ENCODE data around the gene COPS7B. TPM values are rescaled to one million over a fixed set of nuclear protein-coding genes. Genes with fewer than 3 reads are reported as not detected.
A peak's percentile ranks its signal among the peaks of the same experiment; 100 is the strongest.

Gene COPS7B
- polyA plus RNA-seq, 2 donors: 16.3 to 17.5 TPM

DNA sequence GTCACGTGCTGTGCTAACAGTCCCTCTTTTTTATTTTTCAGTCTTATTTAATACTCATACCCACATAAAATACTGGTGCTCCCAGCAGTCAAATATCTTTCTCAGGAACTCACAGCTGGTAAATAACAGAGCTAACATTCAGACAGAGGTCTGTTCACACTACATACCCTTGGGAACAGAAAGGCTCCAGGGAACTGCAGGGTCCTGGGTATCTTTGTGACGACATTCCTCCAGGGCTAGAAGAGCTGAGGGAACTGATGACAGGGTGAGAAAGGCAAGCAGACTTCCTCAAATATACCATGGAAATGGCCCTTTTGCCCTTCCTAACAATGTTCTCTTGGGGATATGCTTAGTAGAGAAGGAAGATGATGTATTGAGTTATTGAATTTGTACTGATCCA lies 24.5 kb upstream of the COPS7B start:
- WGBS, 2 donors: 86 to 93% methylated on average over 2 of the region's 2 CpGs
- H3K27me3 ChIP-seq (ENCODE audit: control insufficient read depth in 1 of 2, insufficient read depth in 2 of 2, low read length in 2 of 2): no peaks in the 10 kb centered on the region
- no peaks in the 10 kb centered on the region for H3K36me3 ChIP-seq (ENCODE audit: control insufficient read depth in 2 of 2, insufficient read depth in 2 of 2, low read length in 1 of 2)
- no peak overlapping the region for H3K27ac ChIP-seq (ENCODE audit: low read depth in 2 of 2, low read length in 1 of 2)
- H3K4me3 ChIP-seq (ENCODE audit: low read depth in 1 of 2, low read length in 2 of 2): no peak overlapping the region
- H3K4me1 ChIP-seq (ENCODE audit: control insufficient read depth in 2 of 2, insufficient read depth in 2 of 2, low read length in 1 of 2): no peaks in the 10 kb centered on the region
- H3K9me3 ChIP-seq (ENCODE audit: control insufficient read depth in 2 of 2, insufficient read depth in 1 of 2, low read depth in 1 of 2, low read length in 1 of 2): no peaks in the 10 kb centered on the region

GRCh38 chr2:231764124-231764523 lies 22.1 kb upstream of the COPS7B start:
- no peaks in the 10 kb centered on the region for H3K27me3 ChIP-seq (ENCODE audit: control insufficient read depth in 1 of 2, insufficient read depth in 2 of 2, low read length in 2 of 2)
- H3K27ac ChIP-seq (ENCODE audit: low read depth in 2 of 2, low read length in 1 of 2): no peak overlapping the region
- H3K36me3 ChIP-seq (ENCODE audit: control insufficient read depth in 2 of 2, insufficient read depth in 2 of 2, low read length in 1 of 2): no peaks in the 10 kb centered on the region
- H3K9me3 ChIP-seq (ENCODE audit: control insufficient read depth in 2 of 2, insufficient read depth in 1 of 2, low read depth in 1 of 2, low read length in 1 of 2): no peaks in the 10 kb centered on the region
- no peaks in the 10 kb centered on the region for H3K4me1 ChIP-seq (ENCODE audit: control insufficient read depth in 2 of 2, insufficient read depth in 2 of 2, low read length in 1 of 2)
- H3K4me3 ChIP-seq (ENCODE audit: low read depth in 1 of 2, low read length in 2 of 2): no peak overlapping the region

GRCh38 chr2:231764760-231765159 lies 21.5 kb upstream of the COPS7B start:
- Histone ChIP-seq H3K4me3 (ENCODE audit: low read depth in 1 of 2, low read length in 2 of 2) (no peak overlapping the region), H3K4me1 (ENCODE audit: control insufficient read depth in 2 of 2, insufficient read depth in 2 of 2, low read length in 1 of 2) (no peaks in the 10 kb centered on the region), H3K27me3 (ENCODE audit: control insufficient read depth in 1 of 2, insufficient read depth in 2 of 2, low read length in 2 of 2) (no peaks in the 10 kb centered on the region), H3K36me3 (ENCODE audit: control insufficient read depth in 2 of 2, insufficient read depth in 2 of 2, low read length in 1 of 2) (no peaks in the 10 kb centered on the region), H3K27ac (ENCODE audit: low read depth in 2 of 2, low read length in 1 of 2) (no peak overlapping the region), H3K9me3 (ENCODE audit: control insufficient read depth in 2 of 2, insufficient read depth in 1 of 2, low read depth in 1 of 2, low read length in 1 of 2) (no peaks in the 10 kb centered on the region)
- WGBS, 2 donors: 91% methylated on average over 4 of the region's 4 CpGs

- Histone ChIP-seq H3K9me3 (ENCODE audit: control insufficient read depth in 2 of 2, insufficient read depth in 1 of 2, low read depth in 1 of 2, low read length in 1 of 2) (no peaks in the 10 kb centered on the region), H3K4me1 (ENCODE audit: control insufficient read depth in 2 of 2, insufficient read depth in 2 of 2, low read length in 1 of 2) (no peaks in the 10 kb centered on the region), H3K36me3 (ENCODE audit: control insufficient read depth in 2 of 2, insufficient read depth in 2 of 2, low read length in 1 of 2) (no peaks in the 10 kb centered on the region), H3K27me3 (ENCODE audit: control insufficient read depth in 1 of 2, insufficient read depth in 2 of 2, low read length in 2 of 2) (no peaks in the 10 kb centered on the region), H3K4me3 (ENCODE audit: low read depth in 1 of 2, low read length in 2 of 2) (no peak overlapping the region), H3K27ac (ENCODE audit: low read depth in 2 of 2, low read length in 1 of 2) (no peak overlapping the region)
These were observed 20.7 kb upstream of the COPS7B start for GRCh38 chr2:231765496-231765929.

GRCh38 chr2:231769170-231770136 lies 16.8 kb upstream of the COPS7B start:
- WGBS, 2 donors: 82 to 86% methylated on average over 6 of the region's 6 CpGs
- no peaks in the 10 kb centered on the region for H3K9me3 ChIP-seq (ENCODE audit: control insufficient read depth in 2 of 2, insufficient read depth in 1 of 2, low read depth in 1 of 2, low read length in 1 of 2)
- H3K4me3 ChIP-seq (ENCODE audit: low read depth in 1 of 2, low read length in 2 of 2): no peak overlapping the region
- no peak overlapping the region for H3K27ac ChIP-seq (ENCODE audit: low read depth in 2 of 2, low read length in 1 of 2)
- H3K4me1 ChIP-seq (ENCODE audit: control insufficient read depth in 2 of 2, insufficient read depth in 2 of 2, low read length in 1 of 2): no peaks in the 10 kb centered on the region
- no peaks in the 10 kb centered on the region for H3K27me3 ChIP-seq (ENCODE audit: control insufficient read depth in 1 of 2, insufficient read depth in 2 of 2, low read length in 2 of 2)
- H3K36me3 ChIP-seq (ENCODE audit: control insufficient read depth in 2 of 2, insufficient read depth in 2 of 2, low read length in 1 of 2): no peaks in the 10 kb centered on the region

DNA sequence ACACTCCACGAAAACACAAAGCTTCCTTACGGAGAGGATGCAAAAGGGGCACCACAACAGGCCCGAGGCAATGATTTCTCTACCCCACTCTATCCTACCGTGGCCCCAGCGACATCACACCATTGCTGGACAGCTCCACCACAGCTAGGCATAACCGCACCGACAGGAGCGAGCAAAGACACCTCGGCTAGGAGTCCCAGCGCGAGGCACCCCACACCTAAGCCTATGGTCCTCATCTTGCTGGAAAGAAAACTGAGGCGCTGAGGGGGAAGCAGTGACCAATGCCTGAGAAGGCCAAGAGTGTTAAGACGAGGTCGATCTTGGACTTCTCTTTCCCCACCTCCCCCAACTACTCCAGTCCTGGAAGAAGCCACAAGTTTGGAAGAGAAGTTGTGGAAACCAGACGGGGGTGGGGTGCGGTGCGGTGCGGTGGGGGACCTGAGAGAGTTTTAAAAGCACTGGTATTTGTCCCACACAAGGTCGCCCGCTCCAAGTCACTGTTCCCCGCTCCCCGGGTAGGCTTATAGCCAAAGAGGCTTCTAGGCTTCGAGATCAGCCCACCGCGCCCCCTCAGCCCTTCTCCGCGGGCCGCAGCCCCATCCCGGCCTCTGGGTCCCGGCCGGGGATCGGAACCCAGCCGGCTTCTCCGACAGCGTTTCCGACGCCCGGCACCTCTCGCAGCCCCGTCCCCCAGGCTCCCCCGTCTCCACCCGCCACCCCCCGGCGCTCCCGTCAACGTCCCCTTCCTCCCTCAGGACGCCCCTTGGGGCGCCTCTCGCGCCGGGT lies 5.9 kb upstream of the COPS7B start:
- H3K27ac ChIP-seq (ENCODE audit: low read depth in 2 of 2, low read length in 1 of 2): peak overlapping the region in 1 of 2 donors; percentile 93
- H3K36me3 ChIP-seq (ENCODE audit: control insufficient read depth in 2 of 2, insufficient read depth in 2 of 2, low read length in 1 of 2): no peaks in the 10 kb centered on the region
- H3K4me1 ChIP-seq (ENCODE audit: control insufficient read depth in 2 of 2, insufficient read depth in 2 of 2, low read length in 1 of 2): peaks cover 2 to 6% of the 10 kb centered on the region in 2 donors
- H3K4me3 ChIP-seq (ENCODE audit: low read depth in 1 of 2, low read length in 2 of 2): peak overlapping the region; percentile 82 to 84
- no peaks in the 10 kb centered on the region for H3K27me3 ChIP-seq (ENCODE audit: control insufficient read depth in 1 of 2, insufficient read depth in 2 of 2, low read length in 2 of 2)
- H3K9me3 ChIP-seq (ENCODE audit: control insufficient read depth in 2 of 2, insufficient read depth in 1 of 2, low read depth in 1 of 2, low read length in 1 of 2): no peaks in the 10 kb centered on the region
- 6 to 7% methylated on average over 44 to 51 of the region's 51 CpGs for WGBS, 2 donors

- Histone ChIP-seq H3K36me3 (ENCODE audit: control insufficient read depth in 2 of 2, insufficient read depth in 2 of 2, low read length in 1 of 2) (no peaks in the 10 kb centered on the region), H3K27ac (ENCODE audit: low read depth in 2 of 2, low read length in 1 of 2) (peak within 1 kb of the TSS; percentile 93 to 94), H3K4me3 (ENCODE audit: low read depth in 1 of 2, low read length in 2 of 2) (peak within 1 kb of the TSS; percentile 82 to 84), H3K9me3 (ENCODE audit: control insufficient read depth in 2 of 2, insufficient read depth in 1 of 2, low read depth in 1 of 2, low read length in 1 of 2) (no peaks in the 10 kb centered on the region), H3K4me1 (ENCODE audit: control insufficient read depth in 2 of 2, insufficient read depth in 2 of 2, low read length in 1 of 2) (peaks cover 4 to 6% of the 10 kb centered on the region in 2 donors), H3K27me3 (ENCODE audit: control insufficient read depth in 1 of 2, insufficient read depth in 2 of 2, low read length in 2 of 2) (no peaks in the 10 kb centered on the region)
- WGBS, 2 donors: 0 to 1% methylated on average over 63 to 67 of the region's 67 CpGs
These were observed 5.1 kb upstream of the COPS7B start, which contains the start of gene PDE6D for GRCh38 chr2:231780909-231781797. Gene PDE6D, minus strand, starts transcription at chr2:231781282. Its CDS starts 168 bp downstream, at chr2:231781114.

- peak overlapping the region; percentile 93 to 94 for H3K27ac ChIP-seq (ENCODE audit: low read depth in 2 of 2, low read length in 1 of 2)
- no peaks in the 10 kb centered on the region for H3K27me3 ChIP-seq (ENCODE audit: control insufficient read depth in 1 of 2, insufficient read depth in 2 of 2, low read length in 2 of 2)
- H3K36me3 ChIP-seq (ENCODE audit: control insufficient read depth in 2 of 2, insufficient read depth in 2 of 2, low read length in 1 of 2): no peaks in the 10 kb centered on the region
- WGBS, 2 donors: 2 to 3% methylated on average over 12 of the region's 12 CpGs
- no peaks in the 10 kb centered on the region for H3K9me3 ChIP-seq (ENCODE audit: control insufficient read depth in 2 of 2, insufficient read depth in 1 of 2, low read depth in 1 of 2, low read length in 1 of 2)
- peak overlapping the region; percentile 82 to 84 for H3K4me3 ChIP-seq (ENCODE audit: low read depth in 1 of 2, low read length in 2 of 2)
- H3K4me1 ChIP-seq (ENCODE audit: control insufficient read depth in 2 of 2, insufficient read depth in 2 of 2, low read length in 1 of 2): peaks cover 6 to 7% of the 10 kb centered on the region in 2 donors
These were observed 4.2 kb upstream of the COPS7B start for GRCh38 chr2:231781798-231782726.

All from esophagus (tissue), 2 donors.